Measurements from ENCODE around the gene PRR36. TPM values are rescaled to one million over a fixed set of nuclear protein-coding genes. Genes with fewer than 3 reads are reported as not detected.
"Not testable (repeated sequence)": the region's sequence is repeated elsewhere in the genome, so short reads cannot be mapped to it uniquely, and the experiment has no call there.

PRR36 gene
- total and polyA plus RNA-seq, 12 donors: 0.22 to 5.2 (median 1.1) TPM; not detected in 1

DNA sequence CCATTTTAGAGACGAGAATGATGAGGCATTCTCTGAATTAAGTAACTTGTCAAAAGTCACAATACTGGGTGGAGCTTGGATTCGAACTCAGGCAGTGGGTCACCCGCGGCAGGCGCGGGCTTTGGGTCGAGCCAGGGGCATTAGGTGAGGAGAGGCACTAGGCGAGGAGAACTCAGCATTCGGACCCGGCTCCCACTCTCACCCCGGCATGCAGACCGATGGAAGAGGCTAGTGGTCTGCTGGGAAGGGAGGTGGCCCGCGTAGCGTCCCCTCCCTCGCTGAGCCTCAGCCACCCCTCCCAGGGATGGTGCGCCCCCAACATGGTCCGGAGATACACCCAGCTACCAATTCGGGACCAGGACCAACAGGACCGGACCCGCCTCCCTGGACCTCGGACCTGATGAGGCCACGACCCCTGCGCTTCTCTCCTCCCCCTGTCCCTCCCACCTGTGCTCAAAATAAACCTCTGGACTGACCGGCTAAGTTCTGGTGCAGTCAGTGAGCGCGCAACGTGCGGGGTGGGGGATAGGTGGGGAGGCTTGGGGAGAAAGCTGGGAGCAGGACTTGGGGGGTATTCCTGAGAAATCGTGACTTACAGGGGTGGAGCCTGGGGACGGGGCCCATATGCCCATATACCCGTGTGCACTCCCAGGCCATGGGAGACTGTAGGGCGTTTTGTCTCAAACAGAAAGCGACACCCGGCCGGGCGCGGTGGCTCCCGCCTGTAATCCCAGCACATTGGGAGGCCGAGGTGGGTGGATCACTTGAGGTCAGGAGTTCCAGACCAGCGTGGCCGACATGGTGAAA, 44.6 kb upstream of the PRR36 start:
- H3K27me3 ChIP-seq: peaks cover 25% of the 10 kb centered on the region

DNA sequence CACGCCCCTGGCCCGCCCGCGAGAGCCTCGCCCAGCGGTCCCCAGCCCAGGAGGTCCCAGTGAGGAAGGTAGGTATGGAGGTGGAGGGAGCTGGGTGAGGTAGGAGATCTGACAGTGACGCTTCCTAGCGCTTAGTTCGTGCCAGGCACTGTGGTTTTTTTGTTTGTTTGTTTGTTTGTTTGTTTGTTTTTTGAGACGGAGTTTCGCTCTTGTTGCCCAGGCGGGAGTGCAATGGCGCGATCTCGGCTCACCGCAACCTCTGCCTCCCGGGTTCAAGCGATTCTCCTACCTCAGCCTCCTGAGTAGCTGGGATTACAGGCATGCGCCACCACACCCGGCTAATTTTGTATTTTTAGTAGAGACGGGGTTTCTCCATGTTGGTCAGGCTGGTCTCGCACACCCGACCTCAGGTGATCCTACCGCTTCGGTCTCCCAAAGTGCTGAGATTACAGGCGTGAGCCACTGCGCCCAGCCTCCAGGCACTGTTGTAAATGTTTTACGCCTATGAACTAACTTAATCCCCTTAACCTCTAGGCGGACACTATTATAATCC, 43.9 kb upstream of the PRR36 start:
- H3K9me3 ChIP-seq (replicated peaks in 1 of 3); intact Hi-C loops (cut with DNase I): not testable (repeated sequence)
- Histone ChIP-seq H3K27me3 (peaks cover 25% of the 10 kb centered on the region), H3K4me3 (peak overlapping the region in 1 of 4 donors; percentile 32), H3K27ac (peak overlapping the region in 1 of 5 donors; percentile 68), H3K4me1 (replicated peaks in 1 of 2) (peaks cover 21 to 31% of the 10 kb centered on the region in 2 donors), H3K36me3 (replicated peaks in 1 of 2) (peaks cover 0 to 11% of the 10 kb centered on the region in 2 donors)
- WGBS, 4 donors: 36 to 53% (median 42%) methylated on average over 29 of the region's 29 CpGs
- peak in 1 of 7 donors; percentile 56 for DNase-seq

More for the DNA sequence above, 44.6 kb upstream of the PRR36 start:
- DNase-seq: peak in 1 of 7 donors; percentile 65
- intact Hi-C loops (cut with DNase I): no loop called here
- whole genome bisulfite sequencing, 4 donors: 58 to 69% (median 60%) methylated on average over 27 to 42 of the region's 42 CpGs
- Histone ChIP-seq H3K36me3 (replicated peaks in 1 of 2) (peaks cover 0 to 11% of the 10 kb centered on the region in 2 donors), H3K4me1 (replicated peaks in 1 of 2) (peaks cover 21 to 31% of the 10 kb centered on the region in 2 donors), H3K4me3 (no peak overlapping the region), H3K9me3 (replicated peaks in 1 of 3) (no peaks in the 10 kb centered on the region), H3K27ac (no peak overlapping the region)
- TF ChIP-seq, protein P1, sequence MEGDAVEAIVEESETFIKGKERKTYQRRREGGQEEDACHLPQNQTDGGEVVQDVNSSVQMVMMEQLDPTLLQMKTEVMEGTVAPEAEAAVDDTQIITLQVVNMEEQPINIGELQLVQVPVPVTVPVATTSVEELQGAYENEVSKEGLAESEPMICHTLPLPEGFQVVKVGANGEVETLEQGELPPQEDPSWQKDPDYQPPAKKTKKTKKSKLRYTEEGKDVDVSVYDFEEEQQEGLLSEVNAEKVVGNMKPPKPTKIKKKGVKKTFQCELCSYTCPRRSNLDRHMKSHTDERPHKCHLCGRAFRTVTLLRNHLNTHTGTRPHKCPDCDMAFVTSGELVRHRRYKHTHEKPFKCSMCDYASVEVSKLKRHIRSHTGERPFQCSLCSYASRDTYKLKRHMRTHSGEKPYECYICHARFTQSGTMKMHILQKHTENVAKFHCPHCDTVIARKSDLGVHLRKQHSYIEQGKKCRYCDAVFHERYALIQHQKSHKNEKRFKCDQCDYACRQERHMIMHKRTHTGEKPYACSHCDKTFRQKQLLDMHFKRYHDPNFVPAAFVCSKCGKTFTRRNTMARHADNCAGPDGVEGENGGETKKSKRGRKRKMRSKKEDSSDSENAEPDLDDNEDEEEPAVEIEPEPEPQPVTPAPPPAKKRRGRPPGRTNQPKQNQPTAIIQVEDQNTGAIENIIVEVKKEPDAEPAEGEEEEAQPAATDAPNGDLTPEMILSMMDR (IDR thresholded peaks at IDR 0.05): no peak
- no peak for TF ChIP-seq POLR2A (IDR thresholded peaks at IDR 0.05)

DNA sequence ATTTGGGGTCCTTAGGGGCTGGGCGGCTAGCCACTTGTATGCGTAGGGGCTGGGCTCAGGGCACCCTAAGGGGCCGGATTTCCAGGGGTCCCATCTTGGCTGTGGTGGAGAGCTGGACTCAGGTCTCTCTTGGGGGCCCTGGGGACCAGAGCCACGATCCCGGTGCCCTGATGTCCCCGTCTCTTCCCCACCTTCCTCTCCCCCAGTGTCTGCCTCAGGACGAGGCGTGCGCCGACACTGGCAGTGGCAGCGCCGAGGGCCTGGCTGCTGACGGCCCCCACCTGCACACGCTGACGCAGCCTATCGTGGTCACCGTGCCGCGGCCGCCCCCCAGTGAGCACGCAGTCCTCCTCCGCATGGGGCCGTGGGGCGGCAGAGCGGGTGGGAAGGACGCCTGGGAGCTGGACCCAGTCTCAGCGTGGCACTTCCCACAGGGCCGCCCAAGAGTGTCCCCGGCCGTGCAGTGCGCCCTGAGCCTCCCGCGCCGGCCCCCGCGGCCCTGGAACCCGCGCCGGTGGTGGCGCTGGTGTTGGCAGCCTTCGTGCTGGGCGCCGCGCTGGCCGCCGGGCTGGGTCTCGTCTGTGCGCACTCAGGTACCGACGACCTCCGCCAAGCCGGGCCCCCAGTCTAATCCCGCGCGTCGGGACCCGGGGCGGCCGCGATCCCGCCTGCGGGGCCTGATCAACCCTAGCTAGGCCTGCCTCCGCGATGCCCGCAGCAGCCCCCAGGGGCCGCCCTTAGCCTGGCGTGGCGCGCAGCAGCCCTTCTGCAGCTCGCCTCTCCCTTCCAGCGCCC, 43.3 kb upstream of the PRR36 start:
- peaks cover 0 to 13% of the 10 kb centered on the region in 2 donors for H3K36me3 ChIP-seq (replicated peaks in 1 of 2)
- no peak for TF ChIP-seq POLR2A (IDR thresholded peaks at IDR 0.05)
- TF ChIP-seq, protein P1 (IDR thresholded peaks at IDR 0.05): peak; percentile 20 to 50 (median 32)
- 5 to 13% (median 8%) methylated on average over 4 to 71 of the region's 71 CpGs for WGBS, 4 donors
- no peaks in the 10 kb centered on the region for H3K9me3 ChIP-seq (replicated peaks in 1 of 3)
- H3K27me3 ChIP-seq: peaks cover 25% of the 10 kb centered on the region
- H3K4me1 ChIP-seq (replicated peaks in 1 of 2): peaks cover 21 to 31% of the 10 kb centered on the region in 2 donors
- H3K4me3 ChIP-seq: peak overlapping the region in 1 of 4 donors; percentile 32
- peak overlapping the region in 1 of 5 donors; percentile 68 for H3K27ac ChIP-seq
- peak in 2 of 7 donors; percentile 63 to 79 for DNase-seq
- intact Hi-C loops (cut with DNase I): no loop called here

DNA sequence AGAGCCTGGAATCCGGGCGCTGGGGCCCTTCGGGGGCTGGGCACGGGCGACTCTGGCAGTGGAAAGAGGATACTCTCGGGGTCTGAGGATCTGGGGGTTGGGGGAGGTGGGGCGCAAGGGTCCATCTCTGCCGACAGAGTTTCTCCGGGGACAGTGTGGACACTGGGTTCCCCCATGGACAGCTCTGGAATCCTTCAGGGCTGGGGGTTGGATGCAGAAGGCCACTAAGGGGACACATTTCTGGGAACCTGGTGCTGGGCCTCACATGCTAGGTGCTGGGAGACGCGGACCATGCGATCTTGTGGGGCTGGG, 42.7 kb upstream of the PRR36 start:
- Histone ChIP-seq H3K27me3 (peaks cover 25% of the 10 kb centered on the region), H3K4me3 (peak overlapping the region in 1 of 4 donors; percentile 32), H3K4me1 (replicated peaks in 1 of 2) (peaks cover 21 to 31% of the 10 kb centered on the region in 2 donors), H3K9me3 (replicated peaks in 1 of 3) (no peaks in the 10 kb centered on the region), H3K36me3 (replicated peaks in 1 of 2) (peaks cover 0 to 13% of the 10 kb centered on the region in 2 donors), H3K27ac (peak overlapping the region in 1 of 5 donors; percentile 68)
- peak in 1 of 7 donors; percentile 20 for DNase-seq
- 6 to 40% (median 18%) methylated on average over 3 to 12 of the region's 12 CpGs for WGBS, 4 donors
- no peak for TF ChIP-seq POLR2A (IDR thresholded peaks at IDR 0.05)
- TF ChIP-seq, protein P1 (IDR thresholded peaks at IDR 0.05): no peak
- intact Hi-C loops (cut with DNase I): no loop called here

Data from adrenal gland (tissue), 12 donors.